Astrocyte of the spinal cord (primary cell): Measurements from ENCODE around the gene TRNAU1AP.

Source experiments
- DNase-seq: peaks from one replicate; pipeline ENCODE4 v3.0.0; 2011; ENCODE audit warnings: low read depth, low spot score
- H3K4me3 ChIP-seq: 2 replicates; pipeline ENCODE4 v1.5.1; 2011; ENCODE audit warnings: low read depth, mild to moderate bottlenecking, low read length, moderate library complexity
- in situ Hi-C: cut with HindIII; loops from 2 replicates; pipeline ENCODE4 v1.10.0; 2017; ENCODE audit warnings: low sequenced_read_pairs
- TF ChIP-seq, protein P1 (sequence below): IDR thresholded peaks from 2 replicates; pipeline ENCODE4 v1.5.1; 2012; ENCODE audit warnings: low read depth, mild to moderate bottlenecking, low read length, inconsistent platforms

The TRNAU1AP gene

DNA sequence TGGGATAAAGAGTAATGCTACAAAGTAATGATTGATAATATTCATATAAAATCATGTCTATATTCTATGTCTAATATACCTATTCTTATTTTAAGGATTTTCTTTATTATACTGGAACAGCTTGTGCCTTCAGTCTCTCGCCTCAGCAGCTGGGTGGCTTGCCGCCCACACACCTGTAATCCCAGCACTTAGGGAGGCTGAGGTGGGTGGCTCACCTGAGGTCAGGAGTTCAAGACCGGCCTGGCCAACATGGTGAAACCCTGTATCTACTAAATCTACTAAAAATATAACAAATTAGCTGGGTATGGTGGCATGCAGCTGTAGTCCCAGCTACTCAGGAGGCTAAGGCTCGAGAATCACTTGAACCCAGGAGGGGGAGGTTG is 7.6 kb upstream of the TRNAU1AP start:
- in situ Hi-C loops, result no loop called here
- DNase-seq, result no peak
- no peak overlapping the region for H3K4me3 ChIP-seq
- TF ChIP-seq, protein P1, sequence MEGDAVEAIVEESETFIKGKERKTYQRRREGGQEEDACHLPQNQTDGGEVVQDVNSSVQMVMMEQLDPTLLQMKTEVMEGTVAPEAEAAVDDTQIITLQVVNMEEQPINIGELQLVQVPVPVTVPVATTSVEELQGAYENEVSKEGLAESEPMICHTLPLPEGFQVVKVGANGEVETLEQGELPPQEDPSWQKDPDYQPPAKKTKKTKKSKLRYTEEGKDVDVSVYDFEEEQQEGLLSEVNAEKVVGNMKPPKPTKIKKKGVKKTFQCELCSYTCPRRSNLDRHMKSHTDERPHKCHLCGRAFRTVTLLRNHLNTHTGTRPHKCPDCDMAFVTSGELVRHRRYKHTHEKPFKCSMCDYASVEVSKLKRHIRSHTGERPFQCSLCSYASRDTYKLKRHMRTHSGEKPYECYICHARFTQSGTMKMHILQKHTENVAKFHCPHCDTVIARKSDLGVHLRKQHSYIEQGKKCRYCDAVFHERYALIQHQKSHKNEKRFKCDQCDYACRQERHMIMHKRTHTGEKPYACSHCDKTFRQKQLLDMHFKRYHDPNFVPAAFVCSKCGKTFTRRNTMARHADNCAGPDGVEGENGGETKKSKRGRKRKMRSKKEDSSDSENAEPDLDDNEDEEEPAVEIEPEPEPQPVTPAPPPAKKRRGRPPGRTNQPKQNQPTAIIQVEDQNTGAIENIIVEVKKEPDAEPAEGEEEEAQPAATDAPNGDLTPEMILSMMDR, result no peak

DNA sequence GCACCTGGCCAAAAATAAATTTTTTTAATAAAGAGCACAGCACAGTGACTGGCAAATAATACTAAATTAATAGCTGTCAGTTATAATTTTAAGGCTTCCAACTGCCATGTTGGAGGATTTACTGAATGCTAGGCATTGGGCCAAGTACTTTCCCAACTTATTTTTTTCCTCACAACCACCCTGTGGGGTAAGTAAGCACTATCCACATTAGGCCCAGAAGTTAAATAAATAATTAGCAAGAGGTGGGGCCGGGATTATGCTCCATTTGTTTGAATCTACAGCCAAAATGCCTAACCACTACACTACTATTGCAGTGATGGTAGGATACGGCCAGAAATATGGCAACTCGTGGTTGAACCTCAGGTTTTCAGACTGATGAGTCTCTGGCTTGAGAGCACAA is 4.6 kb upstream of the TRNAU1AP start:
- in situ Hi-C loops, result no loop called here
- no peak overlapping the region for H3K4me3 ChIP-seq
- TF ChIP-seq, protein P1, result no peak
- no peak for DNase-seq

DNA sequence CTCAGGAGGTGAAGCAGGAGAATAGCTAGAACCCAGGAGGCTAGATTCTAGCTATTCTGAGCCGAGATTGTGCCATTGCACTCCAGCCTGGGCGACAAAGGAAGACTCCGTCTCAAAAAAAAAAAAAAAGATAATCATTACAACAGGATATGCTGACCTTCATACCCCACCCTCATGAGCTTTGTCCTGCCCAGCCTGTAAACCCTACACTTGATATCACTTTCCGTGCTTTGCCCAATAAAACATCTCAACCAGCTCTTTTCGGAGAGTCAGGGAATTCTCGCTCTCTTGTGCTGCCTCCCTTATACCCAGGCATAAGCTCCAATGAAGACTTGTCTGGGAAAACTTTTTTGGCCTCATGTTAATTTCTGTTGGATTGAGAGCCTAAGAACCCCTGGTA is 1.5 kb upstream of the TRNAU1AP start:
- H3K4me3 ChIP-seq, result no peak overlapping the region
- no peak for DNase-seq
- TF ChIP-seq, protein P1, result no peak
- in situ Hi-C loops, result no loop called here

DNA sequence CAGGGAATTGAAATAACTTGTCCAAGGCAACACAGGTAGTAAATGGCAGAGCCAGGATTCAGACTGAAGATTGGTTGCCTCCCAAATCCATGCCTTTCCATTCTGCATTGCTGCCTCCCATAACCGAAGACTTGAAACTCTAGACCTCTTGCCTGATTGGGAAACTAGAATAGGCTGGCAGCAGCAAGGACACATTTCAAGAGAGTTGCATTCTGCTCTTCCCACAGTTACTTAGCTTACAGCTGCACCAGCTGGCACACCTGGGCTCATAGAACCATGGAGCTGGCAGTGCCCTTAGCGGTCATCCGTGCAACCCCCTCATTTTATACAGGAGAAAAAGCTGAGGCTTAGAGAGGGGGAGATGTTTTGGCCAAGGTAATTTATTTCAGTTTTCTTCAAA is 8.0 kb downstream of the TRNAU1AP start:
- H3K4me3 ChIP-seq, result no peak overlapping the region
- TF ChIP-seq, protein P1, result no peak
- in situ Hi-C loops, result no loop called here

DNA sequence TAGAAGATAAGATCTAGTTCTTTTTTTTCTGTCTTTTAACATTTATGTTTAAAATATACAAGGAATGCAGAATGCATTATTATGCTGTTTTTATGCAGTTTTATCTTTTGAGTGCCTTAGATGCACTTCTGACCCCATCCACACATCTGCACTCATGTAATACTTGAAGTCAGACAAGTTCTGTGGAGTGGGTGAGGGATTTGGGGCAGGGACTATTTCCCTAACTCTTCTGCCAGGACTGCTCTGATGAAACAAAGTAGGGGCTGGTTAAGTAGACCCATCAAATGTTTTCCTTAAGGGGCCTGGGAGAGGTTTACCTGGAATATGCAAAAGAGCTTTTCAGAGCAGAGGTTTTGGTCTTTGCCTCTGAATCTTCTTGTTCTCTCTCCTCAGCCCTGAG is 11.4 kb downstream of the TRNAU1AP start:
- DNase-seq, result no peak
- H3K4me3 ChIP-seq, result no peak overlapping the region
- TF ChIP-seq, protein P1, result no peak
- in situ Hi-C loops, result no loop called here

More for the DNA sequence above, 8.0 kb downstream of the TRNAU1AP start:
- DNase-seq, result no peak

DNA sequence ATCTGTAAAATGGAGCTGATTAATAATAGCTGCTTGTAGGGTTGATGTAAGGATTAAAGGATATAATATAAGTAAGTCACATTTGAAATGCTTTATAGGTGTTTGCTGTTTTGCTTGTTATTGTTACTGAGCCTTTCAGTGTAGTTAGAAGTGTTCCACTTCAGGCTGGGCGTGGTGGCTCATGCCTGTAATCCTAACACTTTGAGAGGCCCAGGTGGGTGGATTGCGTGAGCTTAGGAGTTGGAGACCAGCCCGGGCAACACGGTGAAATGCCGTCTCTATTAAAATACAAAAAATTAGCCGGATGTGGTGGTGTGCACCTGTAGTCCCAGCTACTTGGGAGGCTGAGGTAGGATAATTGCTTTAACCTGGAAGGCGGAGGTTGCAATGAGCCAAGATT is 12.2 kb downstream of the TRNAU1AP start:
- in situ Hi-C loops, result no loop called here
- no peak overlapping the region for H3K4me3 ChIP-seq
- DNase-seq, result no peak
- TF ChIP-seq, protein P1, result no peak

DNA sequence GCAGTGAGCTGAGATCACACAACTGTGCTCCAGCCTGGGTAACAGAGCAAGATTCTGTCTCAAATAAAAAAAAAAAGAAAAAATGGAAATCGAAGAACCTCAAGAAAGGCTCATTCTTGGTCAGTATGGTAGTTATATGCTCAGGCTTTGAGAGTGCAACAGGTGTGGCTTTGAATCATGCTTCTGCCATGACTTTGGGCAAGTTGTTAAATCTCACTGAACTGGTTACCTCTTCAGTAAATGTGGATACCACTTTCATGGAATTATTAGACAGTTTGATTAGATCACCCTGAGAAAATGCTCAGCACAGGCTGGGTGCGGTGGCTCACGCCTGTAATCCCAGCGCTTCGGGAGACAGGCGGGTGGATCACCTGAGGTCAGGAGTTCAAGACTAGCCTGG is 12.8 kb downstream of the TRNAU1AP start:
- TF ChIP-seq, protein P1, result no peak
- no peak for DNase-seq
- in situ Hi-C loops, result no loop called here
- no peak overlapping the region for H3K4me3 ChIP-seq
